AG04449 (cell line): Measurements from ENCODE around the gene EMCN.
"Not testable (repeated sequence)": the region's sequence is repeated elsewhere in the genome, so short reads cannot be mapped to it uniquely, and the experiment has no call there.

Source experiments
- CTCF ChIA-PET: fragments of 350-600 bp; formaldehyde crosslinking; extraction: SDS; loops from one replicate; lab custom pipeline; 2021; ENCODE audit warnings: antibody characterized with exemption; lab: Yijun Ruan, JAX
- POLR2A ChIA-PET: fragments of 400-600, 350-600 bp; formaldehyde crosslinking; extraction: SDS; loops from one replicate; lab custom pipeline; 2020; ENCODE audit warnings: antibody characterized with exemption, inconsistent platforms; lab: Yijun Ruan, JAX
- DNase-seq: peaks from one replicate; pipeline ENCODE4 v3.0.0-alpha.2; 2010; ENCODE audit warnings: low read depth, low spot score
- H3K4me3 ChIP-seq: 2 replicates; pipeline ENCODE4 v1.5.1; 2011; ENCODE audit warnings: low read depth, mild to moderate bottlenecking, control low read depth, low read length
- CTCF ChIP-seq: IDR thresholded peaks from one replicate; pipeline ENCODE4 v1.5.1; 2011; ENCODE audit warnings: mild to moderate bottlenecking, moderate library complexity, low read length, control low read depth, inconsistent platforms; ENCODE audit not compliant: insufficient read depth; ENCODE audit errors: missing control alignments

EMCN gene

GRCh38 chr4:100545427-100545826 lies 27.6 kb upstream of the EMCN start:
- POLR2A ChIA-PET, result no interaction called here
- no peak overlapping the region for H3K4me3 ChIP-seq
- CTCF ChIA-PET, result no interaction called here
- TF ChIP-seq CTCF, result no peak
- DNase-seq, result no peak

- POLR2A ChIA-PET, result no interaction called here
- H3K4me3 ChIP-seq, result no peak overlapping the region
- no peak for TF ChIP-seq CTCF
- CTCF ChIA-PET, result no interaction called here
- no peak for DNase-seq
Observed at GRCh38 chr4:100540131-100540530, 22.3 kb upstream of the EMCN start.

GRCh38 chr4:100539706-100540105 lies 21.9 kb upstream of the EMCN start:
- H3K4me3 ChIP-seq, result no peak overlapping the region
- no peak for TF ChIP-seq CTCF
- DNase-seq, result no peak
- ChIA-PET POLR2A (no interaction called here), CTCF (no interaction called here)

- POLR2A ChIA-PET, result no interaction called here
Observed at GRCh38 chr4:100533741-100534140, 15.9 kb upstream of the EMCN start.

GRCh38 chr4:100530161-100530560 lies 12.3 kb upstream of the EMCN start:
- CTCF ChIA-PET, H3K4me3 ChIP-seq, DNase-seq, POLR2A ChIA-PET: not testable (repeated sequence)

More at GRCh38 chr4:100533741-100534140, 15.9 kb upstream of the EMCN start:
- CTCF ChIA-PET, result no interaction called here
- no peak for TF ChIP-seq CTCF
- H3K4me3 ChIP-seq, result no peak overlapping the region
- no peak for DNase-seq

- DNase-seq, result no peak
- no peak for TF ChIP-seq CTCF
- ChIA-PET CTCF (no interaction called here), POLR2A (no interaction called here)
- no peak overlapping the region for H3K4me3 ChIP-seq
Observed at GRCh38 chr4:100525686-100526085, 7.9 kb upstream of the EMCN start.

GRCh38 chr4:100519205-100519604 lies 1.4 kb upstream of the EMCN start:
- H3K4me3 ChIP-seq, result no peak overlapping the region
- DNase-seq, result no peak
- CTCF ChIA-PET, result no interaction called here
- POLR2A ChIA-PET, result no interaction called here
- TF ChIP-seq CTCF, result no peak
